B cell (primary cell): Measurements from ENCODE around the gene GPATCH8. TPM values are rescaled to one million over a fixed set of nuclear protein-coding genes. Genes with fewer than 3 reads are reported as not detected.

Experiments used
- ATAC-seq: fragments of 200-7000 bp; cut with Tn5 transposase; one replicate; pipeline ENCODE4 v1.10.0; 2021; ENCODE audit warnings: low read depth, mild to moderate bottlenecking, moderate number of reproducible peaks, moderate library complexity
- CTCF ChIA-PET: fragments of 350-600 bp; sonication (Branson Sonifier 250); formaldehyde crosslinking; loops from one replicate; lab custom pipeline; 2021; ENCODE audit warnings: antibody characterized with exemption, inconsistent platforms; lab: Charles Lee
- POLR2A ChIA-PET: fragments of 350-600 bp; sonication (Branson Sonifier 250); formaldehyde crosslinking; loops from one replicate; lab custom pipeline; 2021; ENCODE audit warnings: antibody characterized with exemption; lab: Charles Lee
- DNase-seq: peaks from one replicate; pipeline ENCODE4 v3.0.0; 2013
- H2AFZ ChIP-seq: 2 replicates; pipeline ENCODE4 v1.6.1; 2012; ENCODE audit warnings: mild to moderate bottlenecking, low read depth, low read length; ENCODE audit not compliant: insufficient read depth, poor library complexity, severe bottlenecking
- H3K27ac ChIP-seq, 2 donors: 1 replicate in 1 of 2; 2 replicates in 1 of 2; pipeline ENCODE4 v1.5.1; 2012 to 2013; ENCODE audit warnings: low read length in 2 of 2, mild to moderate bottlenecking in 2 of 2, moderate library complexity in 1 of 2
- H3K27me3 ChIP-seq, 4 experiments: fragments of 200-600 bp in 1 of 4; sonication (generic) in 1 of 4; replicated peaks in 1 of 4; 1 replicate in 2 of 4; 2 replicates in 2 of 4; pipeline versions ENCODE4 v1.6.1 to v1.7.0; 2013 to 2016; ENCODE audit warnings: low read length in 3 of 4, mild to moderate bottlenecking in 2 of 4, mixed read lengths in 1 of 4, moderate library complexity in 1 of 4; ENCODE audit not compliant: insufficient read depth in 4 of 4, control insufficient read depth in 3 of 4; ENCODE audit errors: control extremely low read depth in 1 of 4
- H3K36me3 ChIP-seq, 2 experiments: replicated peaks in 1 of 2; 1 replicate in 1 of 2; 2 replicates in 1 of 2; pipeline versions ENCODE4 v1.6.1 to v1.7.1; 2013; ENCODE audit warnings: low read length in 1 of 2; ENCODE audit not compliant: insufficient read depth in 2 of 2, control insufficient read depth in 1 of 2; ENCODE audit errors: control extremely low read depth in 1 of 2, extremely low read depth in 1 of 2
- H3K4me1 ChIP-seq, 2 donors: fragments of 200-600 bp in 1 of 2; sonication (generic) in 1 of 2; 1 replicate in 1 of 2; 2 replicates in 1 of 2; pipeline versions ENCODE4 v1.5.1 to v1.6.1; 2013 to 2017; ENCODE audit warnings: low read length in 2 of 2; ENCODE audit not compliant: control insufficient read depth in 2 of 2, insufficient read depth in 2 of 2
- H3K4me2 ChIP-seq: replicated peaks from 2 replicates; pipeline ENCODE3; 2012; ENCODE audit warnings: mild to moderate bottlenecking, low read depth, low read length; ENCODE audit not compliant: poor library complexity, severe bottlenecking
- H3K4me3 ChIP-seq, 5 experiments: fragments of 200-600 bp in 1 of 5; sonication (generic) in 1 of 5; 1 replicate in 3 of 5; 2 replicates in 2 of 5; pipeline versions ENCODE4 v1.5.1 to v1.7.0; 2011 to 2016; ENCODE audit warnings: low read length in 4 of 5, mild to moderate bottlenecking in 4 of 5, low read depth in 2 of 5, control low read depth in 1 of 5, moderate library complexity in 1 of 5; ENCODE audit not compliant: insufficient read depth in 1 of 5; ENCODE audit errors: control extremely low read depth in 1 of 5, extremely low read depth in 1 of 5
- H3K79me2 ChIP-seq: fragments of 200-600 bp; sonication (generic); one replicate; pipeline ENCODE4 v1.6.0; 2016; ENCODE audit warnings: low read length; ENCODE audit not compliant: control insufficient read depth, insufficient read depth
- H3K9ac ChIP-seq: fragments of 200-600 bp; sonication (generic); 2 replicates; pipeline ENCODE4 v1.6.1; 2017; ENCODE audit warnings: mild to moderate bottlenecking, low read length, moderate library complexity
- H3K9me3 ChIP-seq, 3 donors: one replicate each; pipeline versions ENCODE4 v1.6.1 to v1.7.1; 2013; ENCODE audit warnings: low read length in 2 of 3; ENCODE audit not compliant: control insufficient read depth in 2 of 3, insufficient read depth in 1 of 3; ENCODE audit errors: control extremely low read depth in 1 of 3
- H4K20me1 ChIP-seq: 2 replicates; pipeline ENCODE4 v1.6.0; 2012; ENCODE audit warnings: mild to moderate bottlenecking, low read length; ENCODE audit not compliant: insufficient read depth, control insufficient read depth, poor library complexity, severe bottlenecking
- H3K27ac Mint-ChIP-seq: one replicate; pipeline ENCODE4 v1.8.0; 2021; ENCODE audit warnings: mixed read lengths
- H3K27me3 Mint-ChIP-seq: one replicate; pipeline ENCODE4 v1.8.0; 2021; ENCODE audit warnings: mixed read lengths
- H3K4me1 Mint-ChIP-seq: one replicate; pipeline ENCODE4 v1.8.0; 2021; ENCODE audit warnings: mixed read lengths
- H3K4me3 Mint-ChIP-seq: one replicate; pipeline ENCODE4 v1.8.0; 2021; ENCODE audit warnings: mixed read lengths
- H3K9me3 Mint-ChIP-seq: one replicate; pipeline ENCODE4 v1.8.0; 2022; ENCODE audit warnings: mixed read lengths; ENCODE audit not compliant: insufficient read depth
- EZH2 ChIP-seq: IDR thresholded peaks from 2 replicates; pipeline ENCODE4 v1.6.1; 2012; ENCODE audit warnings: borderline replicate concordance, low read depth, mild to moderate bottlenecking, moderate library complexity, low read length; ENCODE audit not compliant: insufficient read depth, poor library complexity, severe bottlenecking
- WGBS: methylation state at CpG from one replicate; pipeline ENCODE4 v1.1.5; 2013; ENCODE audit warnings: missing lambda C conversion rate; ENCODE audit not compliant: insufficient coverage; 5-methylcytosine and 5-hydroxymethylcytosine counted together
- intact Hi-C: fragments of 100-400 bp; cut with micrococcal nuclease; formaldehyde crosslinking; loops from one replicate; pipeline ENCODE4 v1.10.0; 2022
- polyA plus RNA-seq: library from polyadenylated mRNA; depleted of rRNA; stranded (reverse); fragments of >200 nt; gene quantifications from 2 replicates; pipeline ENCODE4 v1.2.3, GENCODE V29; 2012
- total RNA-seq, 2 donors: library from RNA; stranded (reverse); fragments of 120-200 nt in 1 of 2; gene quantifications; 1 replicate in 1 of 2; 2 replicates in 1 of 2; pipeline versions ENCODE4 v1.2.3 to v1.2.4, GENCODE V29; 2013 to 2022
- TF ChIP-seq, protein P1 (sequence below): fragments of 200-600 bp; IDR thresholded peaks from one replicate; pipeline ENCODE4 v1.8.0; 2022; ENCODE audit warnings: antibody characterized with exemption, mild to moderate bottlenecking

GPATCH8 gene
- total and polyA plus RNA-seq, 2 donors (not counting 1 experiment from before 2014, with no cell fraction given) = 28.3 to 83.4 TPM

DNA sequence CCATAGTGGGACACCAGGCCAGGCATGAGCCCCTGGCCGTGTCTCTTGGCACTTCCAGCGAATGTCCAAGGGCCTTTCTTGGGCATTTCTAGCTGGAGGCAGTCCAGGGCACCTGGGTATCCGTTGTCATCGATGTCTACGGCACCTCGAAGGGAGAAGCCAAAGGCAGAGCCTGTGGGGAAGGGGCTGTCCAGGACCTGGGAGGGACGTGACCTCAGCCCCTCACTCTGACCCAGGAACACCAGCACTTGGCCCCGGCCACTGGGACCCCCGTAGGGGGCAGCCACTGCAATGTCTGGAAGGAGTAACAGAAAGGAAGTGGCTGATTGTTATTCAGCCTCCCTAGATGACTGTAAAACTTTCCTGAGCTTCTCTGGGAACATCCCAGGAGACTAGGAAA, 122.4 kb downstream of the GPATCH8 start:
- H3K79me2 ChIP-seq = no peaks in the 10 kb centered on the region
- CTCF ChIA-PET = no interaction called here
- WGBS = 92% methylated on average over 6 of the region's 9 CpGs
- DNase-seq = no peak
- H2AFZ ChIP-seq = no peak overlapping the region
- Mint-ChIP-seq H3K4me3 (no peak overlapping the region), H3K9me3 (no peaks in the 10 kb centered on the region), H3K27me3 (peaks cover 36% of the 10 kb centered on the region), H3K4me1 (peaks cover 7% of the 10 kb centered on the region), H3K27ac (no peak overlapping the region)
- no peak overlapping the region for H3K4me2 ChIP-seq
- intact Hi-C loops = no loop called here
- no peak overlapping the region for H3K27ac ChIP-seq
- no peaks in the 10 kb centered on the region for H4K20me1 ChIP-seq
- H3K27me3 ChIP-seq = peaks cover 0 to 27% (median 3%) of the 10 kb centered on the region in 4 experiments
- H3K9me3 ChIP-seq = peaks cover 0 to 11% (median 0%) of the 10 kb centered on the region in 3 donors
- TF ChIP-seq, protein P1, sequence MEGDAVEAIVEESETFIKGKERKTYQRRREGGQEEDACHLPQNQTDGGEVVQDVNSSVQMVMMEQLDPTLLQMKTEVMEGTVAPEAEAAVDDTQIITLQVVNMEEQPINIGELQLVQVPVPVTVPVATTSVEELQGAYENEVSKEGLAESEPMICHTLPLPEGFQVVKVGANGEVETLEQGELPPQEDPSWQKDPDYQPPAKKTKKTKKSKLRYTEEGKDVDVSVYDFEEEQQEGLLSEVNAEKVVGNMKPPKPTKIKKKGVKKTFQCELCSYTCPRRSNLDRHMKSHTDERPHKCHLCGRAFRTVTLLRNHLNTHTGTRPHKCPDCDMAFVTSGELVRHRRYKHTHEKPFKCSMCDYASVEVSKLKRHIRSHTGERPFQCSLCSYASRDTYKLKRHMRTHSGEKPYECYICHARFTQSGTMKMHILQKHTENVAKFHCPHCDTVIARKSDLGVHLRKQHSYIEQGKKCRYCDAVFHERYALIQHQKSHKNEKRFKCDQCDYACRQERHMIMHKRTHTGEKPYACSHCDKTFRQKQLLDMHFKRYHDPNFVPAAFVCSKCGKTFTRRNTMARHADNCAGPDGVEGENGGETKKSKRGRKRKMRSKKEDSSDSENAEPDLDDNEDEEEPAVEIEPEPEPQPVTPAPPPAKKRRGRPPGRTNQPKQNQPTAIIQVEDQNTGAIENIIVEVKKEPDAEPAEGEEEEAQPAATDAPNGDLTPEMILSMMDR = no peak
- no peak for TF ChIP-seq EZH2
- no peaks in the 10 kb centered on the region for H3K36me3 ChIP-seq
- ATAC-seq = no peak
- H3K9ac ChIP-seq = no peak overlapping the region
- H3K4me3 ChIP-seq = no peak overlapping the region
- POLR2A ChIA-PET = no interaction called here
- H3K4me1 ChIP-seq = peaks cover 10 to 12% of the 10 kb centered on the region in 2 donors

DNA sequence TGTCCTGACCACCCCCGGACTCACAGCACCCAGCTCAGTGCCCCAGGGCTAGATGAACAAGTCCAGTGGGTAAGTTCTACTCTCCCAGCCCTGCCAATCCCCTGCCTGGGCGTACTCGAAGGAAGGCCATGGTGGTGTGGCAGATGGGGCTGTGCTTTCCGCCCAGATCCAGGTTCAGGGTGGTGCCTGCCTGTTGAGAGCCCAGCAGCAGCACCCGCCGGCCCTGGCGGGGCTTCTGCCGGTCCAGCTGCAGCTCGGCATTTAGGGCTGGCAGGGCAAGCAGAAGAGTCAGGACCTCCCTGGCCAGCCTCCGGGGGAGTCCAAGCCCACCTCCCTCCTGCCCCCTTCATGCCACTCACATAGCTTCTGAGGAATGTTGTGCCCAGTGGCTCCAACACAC, 123.3 kb downstream of the GPATCH8 start:
- peaks cover 3 to 5% of the 10 kb centered on the region in 2 donors for H3K4me1 ChIP-seq
- no peak for DNase-seq

More for the DNA sequence above, 123.3 kb downstream of the GPATCH8 start:
- intact Hi-C loops = no loop called here
- WGBS = 93% methylated on average over 10 of the region's 10 CpGs
- Mint-ChIP-seq H3K4me3 (no peak overlapping the region), H3K9me3 (no peaks in the 10 kb centered on the region), H3K4me1 (peaks cover 6% of the 10 kb centered on the region), H3K27ac (no peak overlapping the region), H3K27me3 (peaks cover 33% of the 10 kb centered on the region)
- Histone ChIP-seq H3K4me2 (no peak overlapping the region), H3K4me3 (no peak overlapping the region), H3K36me3 (no peaks in the 10 kb centered on the region), H3K9me3 (peaks cover 0 to 4% (median 0%) of the 10 kb centered on the region in 3 donors), H3K27me3 (peaks cover 0 to 24% (median under 1%) of the 10 kb centered on the region in 4 experiments), H3K9ac (no peak overlapping the region), H4K20me1 (no peaks in the 10 kb centered on the region), H2AFZ (no peak overlapping the region), H3K79me2 (no peaks in the 10 kb centered on the region), H3K27ac (no peak overlapping the region)
- CTCF ChIA-PET = no interaction called here
- ATAC-seq = no peak
- POLR2A ChIA-PET = no interaction called here
- TF ChIP-seq, protein P1 = no peak
- no peak for TF ChIP-seq EZH2
